Stomach (tissue), 9 donors: Measurements from ENCODE around the gene TBCD. TPM values are rescaled to one million over a fixed set of nuclear protein-coding genes. Genes with fewer than 3 reads are reported as not detected.

ENCODE experiments used
- DNase-seq, 2 donors: peaks; one replicate each; pipeline versions ENCODE4 v3.0.0 to v3.0.0-alpha.2; 2013 to 2019
- H3K27ac ChIP-seq, 5 donors: fragments of 200-600 bp in 4 of 5; sonication (generic) in 4 of 5; one replicate each; pipeline ENCODE4 v1.5.1; 2013 to 2019; ENCODE audit warnings: mild to moderate bottlenecking in 1 of 5, moderate library complexity in 1 of 5
- H3K27me3 ChIP-seq, 3 donors: fragments of 200-600 bp; sonication (generic); one replicate each; pipeline ENCODE4 v1.5.1; 2017 to 2019; ENCODE audit warnings: mixed run types in 1 of 3
- H3K36me3 ChIP-seq, 4 donors: fragments of 200-600 bp; sonication (generic); 1 replicate in 3 of 4; 2 replicates in 1 of 4; pipeline ENCODE4 v1.5.1; 2016 to 2019
- H3K4me1 ChIP-seq, 4 donors: fragments of 200-600 bp; sonication (generic); one replicate each; pipeline ENCODE4 v1.5.1; 2016 to 2019
- H3K4me3 ChIP-seq, 4 donors: fragments of 200-600 bp; sonication (generic) in 3 of 4; one replicate each; pipeline ENCODE4 v1.5.1; 2016 to 2019; ENCODE audit warnings: mild to moderate bottlenecking in 1 of 4
- H3K9me3 ChIP-seq, 4 donors: fragments of 200-600 bp; sonication (generic); one replicate each; pipeline ENCODE4 v1.5.1; 2016 to 2019
- CTCF ChIP-seq, 7 experiments: fragments of 450-650 bp in 4 of 7; fragments of 200-600 bp in 3 of 7; sonication (generic) in 3 of 7; IDR thresholded peaks; one replicate each; pipeline ENCODE4 v1.5.1; 2016 to 2019; ENCODE audit warnings: antibody characterized with exemption in 7 of 7, control low read depth in 2 of 7, mild to moderate bottlenecking in 1 of 7
- EP300 ChIP-seq: sonication (generic); formaldehyde crosslinking; IDR thresholded peaks from one replicate; pipeline ENCODE4 v1.6.1; 2017; ENCODE audit warnings: antibody characterized with exemption
- POLR2A ChIP-seq, 4 donors: fragments of 450-650 bp; IDR thresholded peaks; one replicate each; pipeline ENCODE4 v1.6.1; 2016; ENCODE audit warnings: antibody characterized with exemption in 4 of 4, control low read depth in 2 of 4, mild to moderate bottlenecking in 1 of 4, moderate library complexity in 1 of 4
- POLR2AphosphoS5 ChIP-seq, 3 donors: sonication (generic); formaldehyde crosslinking; IDR thresholded peaks; one replicate each; pipeline ENCODE4 v1.6.1; 2016; ENCODE audit warnings: antibody characterized with exemption in 3 of 3
- WGBS, 5 donors: extraction: QIAGEN DNeasy Blood & Tissue Kit in 3 of 5; methylation state at CpG; one replicate each; pipeline versions ENCODE4 v1.1.5 to v1.1.7; 2013 to 2018; 5-methylcytosine and 5-hydroxymethylcytosine counted together
- intact Hi-C: fragments of 100-400 bp; cut with DNase I; formaldehyde crosslinking; loops from one replicate; pipeline ENCODE4 v1.15.1; 2023; ENCODE audit warnings: low total_unique reads
- polyA plus RNA-seq, 3 donors: library from polyadenylated mRNA; stranded (reverse); fragments of 200-250 nt; gene quantifications; one replicate each; pipeline ENCODE4 v1.2.3, GENCODE V29; 2013
- total RNA-seq, 5 donors: library from RNA; depleted of rRNA; stranded (reverse); fragments of >200 nt; gene quantifications; one replicate each; pipeline versions ENCODE4 v1.1.0 to v1.2.3, GENCODE V29; 2014 to 2016
- donor health status: healthy with polysubstance abuse.
- donor health status: Bipolar disorder and iron deficiency.
- donor health status: healthy.

TBCD gene
- total and polyA plus RNA-seq, 8 donors = 51.2 to 155 (median 101) TPM

GRCh38 chr17:82943339-82943738 is 191.5 kb downstream of the TBCD start:
- peaks cover 44 to 82% (median 68%) of the 10 kb centered on the region in 4 donors for H3K36me3 ChIP-seq
- peaks cover 10 to 40% (median 28%) of the 10 kb centered on the region in 4 donors for H3K9me3 ChIP-seq
- no peak overlapping the region for H3K27ac ChIP-seq
- no peak for DNase-seq
- no peak for TF ChIP-seq EP300
- TF ChIP-seq POLR2A (IDR thresholded peaks at IDR 0.05) = no peak
- no peak for TF ChIP-seq POLR2AphosphoS5 (IDR thresholded peaks at IDR 0.05)
- TF ChIP-seq CTCF (IDR thresholded peaks at IDR 0.05) = no peak
- WGBS, 5 donors = 92 to 99% (median 96%) methylated on average over 6 to 7 of the region's 7 CpGs
- H3K4me1 ChIP-seq = no peaks in the 10 kb centered on the region
- intact Hi-C loops = no loop called here
- no peaks in the 10 kb centered on the region for H3K27me3 ChIP-seq
- no peak overlapping the region for H3K4me3 ChIP-seq

DNA sequence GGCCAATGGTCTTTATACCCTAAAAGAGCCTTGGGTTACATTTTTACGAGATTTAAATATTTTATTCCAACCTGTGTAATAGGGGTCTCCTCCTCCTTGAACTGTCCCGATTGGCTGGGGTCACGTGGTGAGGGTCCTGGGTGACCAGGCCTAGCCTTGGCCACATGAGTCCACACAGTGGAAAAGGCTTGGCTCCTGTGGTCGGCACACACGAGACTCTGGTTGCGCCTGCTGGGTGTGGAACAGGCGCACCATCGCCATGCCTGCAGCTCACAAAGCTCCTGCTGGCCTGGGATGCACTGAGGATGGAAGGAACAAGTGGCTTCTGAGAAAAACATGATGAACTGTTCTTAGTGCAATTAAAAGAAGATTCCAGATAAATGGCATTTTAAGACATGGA is 191.9 kb downstream of the TBCD start:
- TF ChIP-seq POLR2AphosphoS5 (IDR thresholded peaks at IDR 0.05) = no peak
- H3K4me3 ChIP-seq = no peak overlapping the region
- H3K9me3 ChIP-seq = peaks cover 10 to 40% (median 28%) of the 10 kb centered on the region in 4 donors
- no peak for DNase-seq
- intact Hi-C loops = no loop called here
- H3K36me3 ChIP-seq = peaks cover 44 to 77% (median 64%) of the 10 kb centered on the region in 4 donors
- H3K4me1 ChIP-seq = no peaks in the 10 kb centered on the region
- WGBS, 5 donors = 89 to 97% (median 92%) methylated on average over 7 to 8 of the region's 8 CpGs
- H3K27me3 ChIP-seq = no peaks in the 10 kb centered on the region
- H3K27ac ChIP-seq = no peak overlapping the region

DNA sequence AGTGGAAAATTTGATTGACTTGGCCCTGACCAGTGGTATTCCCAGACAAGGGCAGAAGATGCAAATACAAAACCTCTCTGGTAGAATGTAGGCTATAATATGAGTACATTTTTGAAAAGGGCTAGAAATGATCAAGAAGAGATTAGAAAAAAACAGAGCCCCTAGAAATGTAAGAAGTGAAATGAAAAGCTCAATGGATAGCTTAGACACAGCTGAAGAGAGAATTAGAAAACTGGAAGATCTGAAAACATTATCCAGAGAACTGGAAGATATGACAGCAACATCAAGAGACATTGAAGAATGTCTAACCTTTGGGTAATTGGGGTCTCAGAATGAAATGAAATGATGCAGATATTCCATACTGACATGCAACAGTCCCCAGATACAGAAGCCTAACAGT is 193.1 kb downstream of the TBCD start:
- no peak overlapping the region for H3K27ac ChIP-seq
- DNase-seq = no peak
- H3K9me3 ChIP-seq = peaks cover 10 to 40% (median 28%) of the 10 kb centered on the region in 4 donors
- intact Hi-C loops = no loop called here
- peaks cover 35 to 68% (median 53%) of the 10 kb centered on the region in 4 donors for H3K36me3 ChIP-seq
- no peaks in the 10 kb centered on the region for H3K4me1 ChIP-seq
- H3K27me3 ChIP-seq = no peaks in the 10 kb centered on the region
- H3K4me3 ChIP-seq = no peak overlapping the region
- TF ChIP-seq EP300 = no peak
- no peak for TF ChIP-seq POLR2AphosphoS5 (IDR thresholded peaks at IDR 0.05)
- TF ChIP-seq CTCF (IDR thresholded peaks at IDR 0.05) = no peak
- no peak for TF ChIP-seq POLR2A (IDR thresholded peaks at IDR 0.05)

GRCh38 chr17:82946081-82946480 is 194.2 kb downstream of the TBCD start:
- Histone ChIP-seq H3K27me3 (no peaks in the 10 kb centered on the region), H3K27ac (no peak overlapping the region), H3K4me1 (no peaks in the 10 kb centered on the region), H3K36me3 (peaks cover 32 to 58% (median 44%) of the 10 kb centered on the region in 4 donors), H3K4me3 (no peak overlapping the region), H3K9me3 (peaks cover 10 to 49% (median 28%) of the 10 kb centered on the region in 4 donors)
- TF ChIP-seq CTCF (IDR thresholded peaks at IDR 0.05) (no peak), EP300 (no peak)
- intact Hi-C loops = no loop called here
- DNase-seq = no peak

DNA sequence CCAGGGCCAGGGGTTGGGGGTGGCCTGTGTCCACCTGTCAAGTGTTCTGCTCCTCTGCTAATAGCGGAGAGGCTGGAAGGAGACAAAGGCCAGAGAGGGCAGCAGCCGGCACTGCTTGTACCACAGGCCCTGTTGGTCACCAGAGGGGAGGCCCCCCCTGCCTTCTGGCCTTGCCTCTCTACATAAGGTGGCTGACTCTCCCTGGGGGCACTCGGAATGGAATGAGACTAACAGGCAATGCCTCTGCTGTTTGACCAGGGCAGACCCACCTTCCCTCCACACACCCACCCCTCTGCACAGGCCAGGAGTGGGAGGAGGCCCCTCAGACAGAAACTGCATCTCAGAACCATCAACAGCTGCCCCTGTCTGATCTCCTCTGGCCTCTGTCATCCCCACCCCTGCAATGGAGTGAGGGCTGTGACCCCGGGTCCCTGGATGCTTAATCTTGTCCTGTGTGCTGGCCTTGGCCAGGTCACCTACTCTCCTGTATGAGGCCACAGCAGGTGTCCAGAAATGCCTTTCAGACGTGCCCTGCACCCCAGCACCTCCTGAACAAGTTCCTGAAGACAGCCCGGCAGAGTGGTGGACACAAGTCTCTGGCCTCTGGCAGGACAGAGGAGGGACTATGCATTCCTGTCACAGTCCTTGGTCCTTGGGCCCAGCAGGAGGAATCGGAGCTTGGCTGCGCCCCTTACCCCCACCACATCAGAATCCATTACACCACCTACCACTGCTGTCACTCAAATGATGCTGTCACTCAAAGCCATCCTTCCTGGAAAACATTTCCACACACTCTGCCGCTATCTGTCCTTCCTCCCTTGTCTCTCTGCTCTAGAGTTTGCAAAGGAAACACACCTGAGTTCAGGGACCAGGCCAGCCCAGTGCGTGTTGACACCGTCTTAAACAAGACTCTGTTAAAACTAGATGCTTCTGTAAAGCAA is 195.5 kb downstream of the TBCD start:
- TF ChIP-seq POLR2AphosphoS5 (IDR thresholded peaks at IDR 0.05) = no peak
- TF ChIP-seq EP300 = no peak
- no peak for TF ChIP-seq CTCF (IDR thresholded peaks at IDR 0.05)
- no peak for TF ChIP-seq POLR2A (IDR thresholded peaks at IDR 0.05)
- Histone ChIP-seq H3K27me3 (no peaks in the 10 kb centered on the region), H3K27ac (no peak overlapping the region), H3K4me1 (no peaks in the 10 kb centered on the region), H3K36me3 (peaks cover 20 to 51% (median 34%) of the 10 kb centered on the region in 4 donors), H3K9me3 (peaks cover 10 to 61% (median 28%) of the 10 kb centered on the region in 4 donors), H3K4me3 (no peak overlapping the region)
- intact Hi-C loops = no loop called here
- DNase-seq = no peak
- 91 to 96% (median 94%) methylated on average over 8 to 11 of the region's 11 CpGs for WGBS, 5 donors
